ENCODE results near the gene NRL.

DNA sequence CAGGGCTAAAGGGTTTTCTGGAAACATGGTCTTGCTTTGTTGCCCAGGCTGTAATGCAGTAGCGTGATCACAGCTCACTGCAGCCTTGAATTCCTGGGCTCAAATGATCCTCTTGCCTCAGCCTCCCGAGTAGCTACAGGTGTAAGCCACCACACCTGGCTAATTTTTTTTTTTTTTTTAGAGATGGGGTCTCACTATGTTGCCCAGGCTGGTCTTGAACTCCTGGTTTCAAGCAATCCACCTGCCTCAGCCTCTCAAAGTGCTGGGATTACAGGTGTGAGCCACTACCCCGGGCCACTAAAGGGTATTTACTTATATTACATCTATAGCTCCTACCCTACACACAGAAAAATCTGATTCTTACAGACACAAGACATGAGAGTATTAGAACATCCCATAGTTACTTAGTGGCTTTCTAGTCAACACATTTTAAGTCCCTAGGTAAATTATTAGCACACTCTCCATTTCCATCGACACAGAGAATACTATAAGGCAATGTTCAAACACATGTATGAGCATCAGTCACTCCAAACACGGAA lies 6.3 kb downstream of the NRL start:
- TF ChIP-seq, protein P1, sequence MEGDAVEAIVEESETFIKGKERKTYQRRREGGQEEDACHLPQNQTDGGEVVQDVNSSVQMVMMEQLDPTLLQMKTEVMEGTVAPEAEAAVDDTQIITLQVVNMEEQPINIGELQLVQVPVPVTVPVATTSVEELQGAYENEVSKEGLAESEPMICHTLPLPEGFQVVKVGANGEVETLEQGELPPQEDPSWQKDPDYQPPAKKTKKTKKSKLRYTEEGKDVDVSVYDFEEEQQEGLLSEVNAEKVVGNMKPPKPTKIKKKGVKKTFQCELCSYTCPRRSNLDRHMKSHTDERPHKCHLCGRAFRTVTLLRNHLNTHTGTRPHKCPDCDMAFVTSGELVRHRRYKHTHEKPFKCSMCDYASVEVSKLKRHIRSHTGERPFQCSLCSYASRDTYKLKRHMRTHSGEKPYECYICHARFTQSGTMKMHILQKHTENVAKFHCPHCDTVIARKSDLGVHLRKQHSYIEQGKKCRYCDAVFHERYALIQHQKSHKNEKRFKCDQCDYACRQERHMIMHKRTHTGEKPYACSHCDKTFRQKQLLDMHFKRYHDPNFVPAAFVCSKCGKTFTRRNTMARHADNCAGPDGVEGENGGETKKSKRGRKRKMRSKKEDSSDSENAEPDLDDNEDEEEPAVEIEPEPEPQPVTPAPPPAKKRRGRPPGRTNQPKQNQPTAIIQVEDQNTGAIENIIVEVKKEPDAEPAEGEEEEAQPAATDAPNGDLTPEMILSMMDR (IDR thresholded peaks at IDR 0.05) = no peak
- no peak for TF ChIP-seq EZH2 (IDR thresholded peaks at IDR 0.05)
- TF ChIP-seq EZH2phosphoT487 (IDR thresholded peaks at IDR 0.05) = no peak
